Fibroblast of peridontal ligament (primary cell): ENCODE data around the gene CAPN8.

ENCODE experiments used
- DNase-seq: peaks from one replicate; pipeline ENCODE4 v3.0.0-alpha.2; 2010; ENCODE audit errors: extremely low read depth

CAPN8 gene

GRCh38 chr1:223702735-223703667, 37.5 kb upstream of the CAPN8 start:
- DNase-seq, result peak; percentile 76

- peak; percentile 99 for DNase-seq
These were observed 35.6 kb upstream of the CAPN8 start for GRCh38 chr1:223700942-223701637.

GRCh38 chr1:223700388-223700918, 35.0 kb upstream of the CAPN8 start:
- DNase-seq, result peak; percentile 60

- no peak for DNase-seq
These were observed 30.4 kb upstream of the CAPN8 start for GRCh38 chr1:223695941-223696340.

- DNase-seq, result no peak
These were observed 29.6 kb upstream of the CAPN8 start for GRCh38 chr1:223695014-223695548.

- DNase-seq, result no peak
These were observed 25.6 kb upstream of the CAPN8 start for GRCh38 chr1:223691121-223691520.

GRCh38 chr1:223684488-223684792, 18.9 kb upstream of the CAPN8 start:
- no peak for DNase-seq

- DNase-seq, result peak; percentile 60
These were observed 18.3 kb upstream of the CAPN8 start for GRCh38 chr1:223683586-223684487.

GRCh38 chr1:223682502-223682901, 17.0 kb upstream of the CAPN8 start:
- DNase-seq, result no peak

GRCh38 chr1:223680188-223680587, 14.7 kb upstream of the CAPN8 start:
- DNase-seq, result no peak

- DNase-seq, result no peak
These were observed 13.3 kb upstream of the CAPN8 start for GRCh38 chr1:223678841-223679240.

GRCh38 chr1:223674119-223674890, 8.8 kb upstream of the CAPN8 start:
- DNase-seq, result no peak

- peak; percentile 22 for DNase-seq
These were observed 5.1 kb upstream of the CAPN8 start for GRCh38 chr1:223670458-223671159.

GRCh38 chr1:223669003-223669795, 3.7 kb upstream of the CAPN8 start:
- DNase-seq, result peak; percentile 39

GRCh38 chr1:223667484-223668182, 2.1 kb upstream of the CAPN8 start:
- DNase-seq, result no peak

GRCh38 chr1:223664106-223664505, 1.4 kb downstream of the CAPN8 start:
- DNase-seq, result no peak

GRCh38 chr1:223662943-223663342, 2.6 kb downstream of the CAPN8 start:
- no peak for DNase-seq

- DNase-seq, result no peak
These were observed 5.8 kb downstream of the CAPN8 start for GRCh38 chr1:223659711-223660110.

- DNase-seq, result no peak
These were observed 7.5 kb downstream of the CAPN8 start for GRCh38 chr1:223657978-223658377.
